Naive thymus-derived CD8-positive, alpha-beta T cell (primary cell): Measurements from ENCODE around the gene SEC11A. TPM values are rescaled to one million over a fixed set of nuclear protein-coding genes. Genes with fewer than 3 reads are reported as not detected.

ENCODE experiments used
- ATAC-seq, 2 donors: fragments of 150-1000 bp; cut with Tn5 transposase in 1 of 2; sonication (Bioruptor Pico), chemical (Tn5 transposase) in 1 of 2; 1 replicate in 1 of 2; 2 replicates in 1 of 2; pipeline ENCODE4 v1.10.0; 2021; ENCODE audit warnings: mild to moderate bottlenecking in 2 of 2, moderate library complexity in 2 of 2
- POLR2A ChIA-PET: fragments of 350-600 bp; sonication (Branson Sonifier 250); formaldehyde crosslinking; loops from one replicate; lab custom pipeline; 2021; ENCODE audit warnings: antibody characterized with exemption; lab: Charles Lee
- DNase-seq, 10 donors: peaks; one replicate each; pipeline versions ENCODE4 v3.0.0 to v3.0.0-alpha.2; 2020 to 2022
- H3K27ac Mint-ChIP-seq, 10 donors: one replicate each; pipeline ENCODE4 v1.8.0; 2020 to 2022; ENCODE audit warnings: mild to moderate bottlenecking in 10 of 10, mixed read lengths in 10 of 10, moderate library complexity in 4 of 10, inconsistent platforms in 1 of 10
- H3K27me3 Mint-ChIP-seq, 5 donors: one replicate each; pipeline ENCODE4 v1.8.0; 2021 to 2022; ENCODE audit warnings: mixed read lengths in 5 of 5
- H3K36me3 Mint-ChIP-seq, 3 donors: one replicate each; pipeline ENCODE4 v1.8.0; 2020 to 2022; ENCODE audit warnings: mixed read lengths in 3 of 3, mild to moderate bottlenecking in 2 of 3, inconsistent platforms in 1 of 3
- H3K4me1 Mint-ChIP-seq, 4 donors: one replicate each; pipeline ENCODE4 v1.8.0; 2021 to 2022; ENCODE audit warnings: mixed read lengths in 4 of 4
- H3K4me3 Mint-ChIP-seq, 10 donors: one replicate each; pipeline ENCODE4 v1.8.0; 2020 to 2022; ENCODE audit warnings: mild to moderate bottlenecking in 10 of 10, mixed read lengths in 10 of 10, moderate library complexity in 6 of 10, inconsistent platforms in 1 of 10
- H3K9me3 Mint-ChIP-seq, 9 donors: one replicate each; pipeline ENCODE4 v1.8.0; 2020 to 2022; ENCODE audit warnings: mixed read lengths in 9 of 9, mild to moderate bottlenecking in 3 of 9, inconsistent platforms in 1 of 9, moderate library complexity in 1 of 9
- polyA plus RNA-seq, 3 donors: library from polyadenylated mRNA; unstranded; fragments of 300-500 nt; fragmentation: Illumina TruSeq; gene quantifications; one replicate each; pipeline ENCODE4 v1.2.3, GENCODE V29; 2021
- total RNA-seq, 8 experiments: library from RNA in 2 of 8; stranded (reverse) in 2 of 8; gene quantifications; one replicate each; pipeline ENCODE4 v1.2.3 and lab custom pipeline; 2021 to 2026

The SEC11A gene
- total and polyA plus RNA-seq, 5 experiments from 2014 or later, result 68.3 to 128 (median 103) TPM

- no peak overlapping the region for H3K4me3 Mint-ChIP-seq
- POLR2A ChIA-PET, result interaction anchor here (0.6 to 0.8 kb wide), 2 partner anchors 10 to 18 kb away, joined by 3 read pairs; no protein-coding TSS in a partner anchor
- H3K27ac Mint-ChIP-seq, result peak overlapping the region in 2 of 10 donors; percentile 7 to 50
- ATAC-seq (no peak), DNase-seq (no peak)
- peaks cover 1 to 6% (median 5%) of the 10 kb centered on the region in 4 donors for H3K4me1 Mint-ChIP-seq
- H3K27me3 Mint-ChIP-seq, result no peaks in the 10 kb centered on the region
- H3K9me3 Mint-ChIP-seq, result no peaks in the 10 kb centered on the region
- H3K36me3 Mint-ChIP-seq, result peaks cover 0 to 69% (median 5%) of the 10 kb centered on the region in 3 donors
Measured at GRCh38 chr15:84668221-84668982, 47.5 kb downstream of the SEC11A start.

DNA sequence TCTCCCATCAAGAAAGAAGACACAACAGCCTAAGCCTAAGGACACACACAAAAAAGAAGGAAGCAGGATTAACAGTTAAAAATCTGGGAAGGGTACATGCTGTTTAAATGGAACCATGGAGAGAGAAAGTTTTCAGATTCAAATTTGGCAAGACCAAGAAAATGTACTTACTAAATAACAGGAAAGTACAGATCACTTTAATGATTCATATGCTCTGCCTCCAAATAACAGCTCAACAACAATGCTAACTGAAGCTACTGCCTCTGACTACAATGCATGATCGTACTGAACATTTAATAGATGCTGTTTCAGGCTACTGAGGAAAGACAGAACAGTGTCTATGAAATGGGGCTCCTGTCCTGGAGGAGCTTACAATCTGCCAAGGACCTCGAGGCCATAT, 49.6 kb downstream of the SEC11A start:
- POLR2A ChIA-PET, result interaction anchor here (0.7 to 1.1 kb wide), 2 partner anchors 12 to 51 kb away, joined by 4 read pairs; no protein-coding TSS in a partner anchor
- Mint-ChIP-seq H3K4me3 (no peak overlapping the region), H3K4me1 (peaks cover 1 to 6% (median 3%) of the 10 kb centered on the region in 4 donors), H3K27me3 (no peaks in the 10 kb centered on the region), H3K9me3 (no peaks in the 10 kb centered on the region), H3K27ac (peak overlapping the region in 7 of 10 donors; percentile 23 to 88 (median 65)), H3K36me3 (peaks cover 0 to 57% (median 3%) of the 10 kb centered on the region in 3 donors)
- ATAC-seq (no peak), DNase-seq (no peak)

DNA sequence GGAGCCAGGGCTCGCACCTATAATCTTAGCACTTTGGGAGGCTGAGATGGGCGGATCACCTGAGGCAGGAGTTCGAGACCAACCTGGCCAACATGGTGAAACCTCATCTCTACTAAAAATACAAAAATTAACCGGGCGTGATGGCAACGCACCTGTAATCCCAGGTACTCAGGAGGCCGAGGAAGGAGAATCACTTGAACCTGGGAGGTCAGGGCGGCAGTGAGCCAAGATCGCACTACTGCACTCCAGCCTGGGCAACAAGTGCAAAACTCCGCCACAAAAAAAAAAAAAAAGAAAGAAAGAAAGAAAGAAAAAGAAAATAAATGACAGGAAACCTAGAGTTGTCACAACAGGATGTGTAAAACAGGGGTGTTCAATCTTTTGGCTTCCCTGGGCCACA, 54.9 kb downstream of the SEC11A start:
- no peak for DNase-seq
- Mint-ChIP-seq H3K36me3 (peaks cover 0 to 14% (median 0%) of the 10 kb centered on the region in 3 donors), H3K4me1 (peaks cover 5 to 23% (median 17%) of the 10 kb centered on the region in 4 donors), H3K27ac (peak overlapping the region in 5 of 10 donors; percentile 3 to 71 (median 31)), H3K27me3 (no peaks in the 10 kb centered on the region), H3K4me3 (no peak overlapping the region), H3K9me3 (no peaks in the 10 kb centered on the region)
- POLR2A ChIA-PET, result interaction anchor here (0.8 to 8.3 kb wide), 3 partner anchors 14 to 86 kb away, joined by 3 to 71 read pairs (median 3); partner anchors contain the start of gene SEC11A
- no peak for ATAC-seq

DNA sequence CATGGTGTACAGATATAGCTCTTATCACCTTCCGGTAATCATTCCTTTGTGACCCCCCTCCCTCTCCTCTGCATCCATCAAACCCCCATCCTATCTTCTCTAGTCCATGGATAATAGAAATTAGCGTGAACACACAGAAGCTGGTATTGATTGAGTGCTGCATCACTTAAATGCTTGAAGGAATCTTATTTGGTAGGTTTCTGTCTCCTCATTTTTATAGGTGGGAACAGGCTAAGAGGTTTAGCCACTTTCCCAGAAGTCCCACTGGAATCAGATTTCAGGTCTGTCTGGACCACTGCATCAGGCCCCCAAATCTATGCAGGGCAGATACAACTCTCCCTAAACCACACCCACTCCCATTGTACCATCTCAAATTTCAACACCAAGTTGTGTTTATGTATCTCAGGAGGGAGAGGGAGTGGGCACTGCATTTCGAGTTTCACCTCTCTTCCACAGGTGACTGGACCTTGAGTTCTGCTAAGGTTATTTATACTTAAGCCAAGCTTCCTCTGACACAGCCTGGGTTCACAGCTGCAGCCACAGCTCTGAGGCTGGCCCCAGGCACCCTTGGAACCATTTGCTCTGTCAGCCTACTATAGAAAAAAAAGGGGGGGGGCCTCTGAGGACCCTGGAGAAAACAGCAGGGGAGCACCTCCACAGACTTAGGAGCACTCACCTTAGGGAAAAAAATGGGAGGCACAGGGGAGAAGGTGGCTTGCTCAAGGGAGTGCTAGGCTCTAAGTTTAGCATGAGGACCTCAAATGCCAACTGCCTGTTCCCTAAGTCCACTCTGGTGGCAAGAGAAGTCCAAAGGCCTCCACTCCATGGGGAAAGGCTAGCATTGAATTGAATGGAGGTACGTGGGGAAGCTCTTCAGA, 55.8 kb downstream of the SEC11A start:
- H3K9me3 Mint-ChIP-seq, result no peaks in the 10 kb centered on the region
- DNase-seq (no peak), ATAC-seq (no peak)
- H3K4me3 Mint-ChIP-seq, result peak overlapping the region in 5 of 10 donors; percentile 19 to 42 (median 32)
- POLR2A ChIA-PET, result interaction anchor here (0.8 to 8.6 kb wide), 7 partner anchors 13 to 89 kb away, joined by 3 to 127 read pairs (median 5); partner anchors contain the start of gene SEC11A
- H3K4me1 Mint-ChIP-seq, result peaks cover 5 to 25% (median 20%) of the 10 kb centered on the region in 4 donors
- H3K36me3 Mint-ChIP-seq, result peaks cover 0 to 8% (median 0%) of the 10 kb centered on the region in 3 donors
- peak overlapping the region in 5 of 10 donors; percentile 51 to 77 (median 66) for H3K27ac Mint-ChIP-seq
- H3K27me3 Mint-ChIP-seq, result no peaks in the 10 kb centered on the region

- Mint-ChIP-seq H3K36me3 (peaks cover 0 to 1% (median 0%) of the 10 kb centered on the region in 3 donors), H3K27me3 (no peaks in the 10 kb centered on the region), H3K4me1 (peaks cover 8 to 32% (median 27%) of the 10 kb centered on the region in 4 donors), H3K9me3 (no peaks in the 10 kb centered on the region), H3K4me3 (peak overlapping the region; percentile 64 to 88 (median 82)), H3K27ac (peak overlapping the region; percentile 32 to 89 (median 75))
- POLR2A ChIA-PET, result interaction anchor here (0.5 to 8.6 kb wide), 22 partner anchors 9 to 943 kb away, joined by 3 to 127 read pairs (median 4); partner anchors contain the start of gene SEC11A
- ATAC-seq (no peak), DNase-seq (no peak)
Measured at GRCh38 chr15:84658788-84659411, 57.0 kb downstream of the SEC11A start.

GRCh38 chr15:84658080-84658787, 57.7 kb downstream of the SEC11A start, which contains the start of gene NMB:
TSS of gene NMB (minus strand) at chr15:84658199. CDS start at chr15:84658152, 47 bp downstream.
- Mint-ChIP-seq H3K9me3 (no peaks in the 10 kb centered on the region), H3K4me3 (peak within 1 kb of the TSS; percentile 64 to 88 (median 82)), H3K27me3 (no peaks in the 10 kb centered on the region), H3K36me3 (no peaks in the 10 kb centered on the region), H3K27ac (peak within 1 kb of the TSS; percentile 53 to 89 (median 75)), H3K4me1 (peaks cover 10 to 39% (median 32%) of the 10 kb centered on the region in 4 donors)
- ATAC-seq, result peak; percentile 72 to 73
- POLR2A ChIA-PET, result interaction anchor here (0.5 to 8.6 kb wide), 22 partner anchors 10 to 943 kb away, joined by 3 to 127 read pairs (median 4); partner anchors contain the start of gene SEC11A
- peak; percentile 74 to 91 (median 84) for DNase-seq

DNA sequence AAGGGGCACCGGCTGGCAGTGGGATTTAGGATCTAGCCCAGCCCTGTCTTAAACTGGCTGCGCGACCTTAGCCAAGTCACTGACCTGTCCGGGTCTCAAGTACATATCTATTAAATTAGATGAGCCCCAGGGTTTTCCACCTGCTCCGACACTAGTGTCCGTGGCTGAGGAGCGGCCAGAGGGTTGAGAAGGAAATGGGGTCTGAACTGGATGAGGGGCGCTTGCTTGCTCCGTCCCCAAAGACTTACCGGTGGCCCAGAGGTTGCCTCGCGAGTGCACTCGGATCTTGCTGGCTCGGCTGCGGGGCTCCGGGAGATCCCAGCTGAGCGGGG, 58.2 kb downstream of the SEC11A start:
- no peaks in the 10 kb centered on the region for H3K9me3 Mint-ChIP-seq
- peak overlapping the region; percentile 55 to 79 (median 72) for H3K4me3 Mint-ChIP-seq
- POLR2A ChIA-PET, result interaction anchor here (0.6 to 8.6 kb wide), 6 partner anchors 16 to 92 kb away, joined by 3 to 127 read pairs (median 25); partner anchors contain the start of gene SEC11A
- ATAC-seq (no peak), DNase-seq (no peak)
- peak overlapping the region in 7 of 10 donors; percentile 19 to 65 (median 56) for H3K27ac Mint-ChIP-seq
- H3K36me3 Mint-ChIP-seq, result no peaks in the 10 kb centered on the region
- peaks cover 10 to 44% (median 33%) of the 10 kb centered on the region in 4 donors for H3K4me1 Mint-ChIP-seq
- no peaks in the 10 kb centered on the region for H3K27me3 Mint-ChIP-seq

GRCh38 chr15:84656972-84657371, 59.0 kb downstream of the SEC11A start:
- ATAC-seq, result no peak
- H3K4me1 Mint-ChIP-seq, result peaks cover 15 to 51% (median 39%) of the 10 kb centered on the region in 4 donors
- H3K9me3 Mint-ChIP-seq, result no peaks in the 10 kb centered on the region
- H3K27ac Mint-ChIP-seq, result peak overlapping the region in 2 of 10 donors; percentile 45 to 48
- no peak for DNase-seq
- H3K36me3 Mint-ChIP-seq, result peaks cover 0 to 5% (median 0%) of the 10 kb centered on the region in 3 donors
- H3K27me3 Mint-ChIP-seq, result no peaks in the 10 kb centered on the region
- peak overlapping the region; percentile 45 to 79 (median 68) for H3K4me3 Mint-ChIP-seq
- POLR2A ChIA-PET, result interaction anchor here (5.9 to 8.6 kb wide), 3 partner anchors 23 to 90 kb away, joined by 37 to 127 read pairs (median 71); partner anchors contain the start of gene SEC11A

DNA sequence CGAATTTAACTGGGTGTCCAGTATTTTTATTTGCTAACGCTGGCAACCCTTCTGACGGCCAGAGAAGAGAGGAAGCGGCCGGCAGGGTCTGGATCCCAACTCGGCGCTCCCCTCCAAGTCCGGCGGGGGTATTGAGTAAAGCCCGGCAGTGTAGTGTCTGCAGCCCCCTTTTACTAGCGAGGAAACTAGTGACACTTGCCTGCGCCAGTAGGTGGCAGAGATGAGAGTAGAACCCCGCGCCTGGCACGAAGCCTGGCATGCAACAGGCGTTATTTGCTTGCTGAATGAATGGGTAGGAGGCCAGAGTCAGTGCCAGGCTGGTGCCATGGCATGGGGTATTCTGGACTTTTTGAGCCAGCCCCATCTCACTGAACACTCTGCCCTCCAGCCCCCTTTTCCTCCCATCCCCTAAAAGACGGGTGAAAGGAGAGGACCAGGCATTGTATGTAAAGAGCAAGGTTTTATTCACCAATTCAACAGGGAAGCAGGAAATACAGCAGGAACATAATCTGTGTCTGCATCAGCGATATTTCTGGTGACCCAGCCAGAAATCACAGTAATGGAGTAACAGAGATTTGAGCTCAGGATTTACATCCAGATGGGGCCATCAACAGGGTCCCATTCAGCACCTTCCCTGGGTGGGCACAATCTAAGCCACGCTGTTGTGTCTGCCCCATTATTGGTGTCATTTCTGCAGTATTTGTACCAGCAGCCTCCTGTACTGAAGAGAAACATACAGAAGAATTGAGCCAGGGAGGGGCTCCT, 61.1 kb downstream of the SEC11A start:
- ATAC-seq (peak; percentile 50), DNase-seq (peak; percentile 64 to 87 (median 74))
- Mint-ChIP-seq H3K9me3 (no peaks in the 10 kb centered on the region), H3K27ac (peak overlapping the region; percentile 32 to 99 (median 94)), H3K27me3 (no peaks in the 10 kb centered on the region), H3K4me1 (peaks cover 17 to 60% (median 45%) of the 10 kb centered on the region in 4 donors), H3K36me3 (peaks cover 0 to 21% (median 4%) of the 10 kb centered on the region in 3 donors), H3K4me3 (peak overlapping the region; percentile 95 to 99 (median 98))
- POLR2A ChIA-PET, result interaction anchor here (0.9 to 8.6 kb wide), 17 partner anchors 10 to 326 kb away, joined by 3 to 127 read pairs (median 10); partner anchors contain the start of genes SEC11A and ZSCAN2
